ENCODE data around the gene EVC2. TPM values are rescaled to one million over a fixed set of nuclear protein-coding genes. Genes with fewer than 3 reads are reported as not detected.

EVC2 gene
- total RNA-seq, 1 donor from 2014 or later, result 0.54 TPM

GRCh38 chr4:5572114-5572513, 136.2 kb downstream of the EVC2 start:
- Mint-ChIP-seq H3K9me3 (peaks cover 5% of the 10 kb centered on the region), H3K4me3 (no peak overlapping the region), H3K4me1 (ENCODE audit: low read depth) (no peaks in the 10 kb centered on the region), H3K27ac (no peak overlapping the region), H3K36me3 (ENCODE audit: low read depth) (no peaks in the 10 kb centered on the region), H3K27me3 (ENCODE audit: insufficient read depth) (no peaks in the 10 kb centered on the region)
- intact Hi-C loops (cut with micrococcal nuclease), result no loop called here
- no peak for DNase-seq (ENCODE audit: low spot score)

DNA sequence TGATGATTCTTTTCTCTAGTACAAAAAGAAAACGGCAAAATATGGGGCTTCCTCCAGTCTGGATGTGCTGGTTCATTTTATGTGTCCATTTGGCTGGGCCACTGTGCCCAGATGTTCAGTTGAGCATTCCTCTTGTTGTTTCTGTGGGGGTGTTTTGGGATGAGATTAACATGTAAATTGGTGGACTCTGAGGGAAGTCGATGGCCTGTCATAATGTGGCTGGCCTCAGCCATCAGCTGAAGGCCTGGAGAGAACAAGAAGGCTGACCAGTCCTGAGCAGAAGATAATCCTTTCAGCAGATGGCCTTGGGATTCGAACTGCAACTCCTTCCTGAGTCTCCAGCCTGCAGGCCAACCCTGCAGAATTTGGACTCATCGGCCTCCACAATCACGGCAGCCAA, 136.7 kb downstream of the EVC2 start:
- no peak overlapping the region for H3K27ac Mint-ChIP-seq
- peaks cover 5% of the 10 kb centered on the region for H3K9me3 Mint-ChIP-seq
- DNase-seq (ENCODE audit: low spot score), result no peak
- H3K36me3 Mint-ChIP-seq (ENCODE audit: low read depth), result no peaks in the 10 kb centered on the region
- H3K4me3 Mint-ChIP-seq, result no peak overlapping the region
- H3K27me3 Mint-ChIP-seq (ENCODE audit: insufficient read depth), result no peaks in the 10 kb centered on the region
- intact Hi-C loops (cut with micrococcal nuclease), result no loop called here
- H3K4me1 Mint-ChIP-seq (ENCODE audit: low read depth), result no peaks in the 10 kb centered on the region

DNA sequence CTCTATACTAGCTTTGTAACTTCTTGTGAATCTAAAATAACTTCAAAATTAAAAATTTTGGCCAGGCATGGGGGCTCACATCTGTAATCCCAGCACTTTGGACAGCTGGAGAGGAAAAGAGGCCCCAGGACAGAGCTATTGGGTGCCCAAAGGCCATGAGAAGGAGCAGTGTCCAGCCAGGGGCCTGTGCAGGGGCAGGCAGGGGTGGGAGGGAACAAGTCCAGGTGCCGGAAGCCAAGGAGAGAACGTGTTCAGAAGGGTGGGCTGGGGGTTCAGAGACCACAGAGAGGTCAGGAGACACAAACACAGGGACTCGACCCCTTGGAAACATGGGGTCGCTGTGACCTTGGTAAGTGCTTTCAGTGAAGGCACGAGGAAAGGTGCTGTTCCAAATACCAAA, 138.9 kb downstream of the EVC2 start:
- Mint-ChIP-seq H3K9me3 (no peaks in the 10 kb centered on the region), H3K27ac (no peak overlapping the region), H3K27me3 (ENCODE audit: insufficient read depth) (no peaks in the 10 kb centered on the region), H3K4me1 (ENCODE audit: low read depth) (no peaks in the 10 kb centered on the region), H3K4me3 (no peak overlapping the region), H3K36me3 (ENCODE audit: low read depth) (no peaks in the 10 kb centered on the region)
- no peak for DNase-seq (ENCODE audit: low spot score)
- intact Hi-C loops (cut with micrococcal nuclease), result no loop called here

GRCh38 chr4:5568931-5569330, 139.4 kb downstream of the EVC2 start:
- H3K27ac Mint-ChIP-seq, result no peak overlapping the region
- no peaks in the 10 kb centered on the region for H3K4me1 Mint-ChIP-seq (ENCODE audit: low read depth)
- intact Hi-C loops (cut with micrococcal nuclease), result no loop called here
- no peaks in the 10 kb centered on the region for H3K9me3 Mint-ChIP-seq
- H3K4me3 Mint-ChIP-seq, result no peak overlapping the region
- no peaks in the 10 kb centered on the region for H3K27me3 Mint-ChIP-seq (ENCODE audit: insufficient read depth)
- H3K36me3 Mint-ChIP-seq (ENCODE audit: low read depth), result no peaks in the 10 kb centered on the region
- no peak for DNase-seq (ENCODE audit: low spot score)

GRCh38 chr4:5568336-5568735, 140.0 kb downstream of the EVC2 start:
- H3K4me3 Mint-ChIP-seq, result no peak overlapping the region
- H3K9me3 Mint-ChIP-seq, result no peaks in the 10 kb centered on the region
- H3K36me3 Mint-ChIP-seq (ENCODE audit: low read depth), result no peaks in the 10 kb centered on the region
- intact Hi-C loops (cut with micrococcal nuclease), result no loop called here
- DNase-seq (ENCODE audit: low spot score), result no peak
- H3K27me3 Mint-ChIP-seq (ENCODE audit: insufficient read depth), result no peaks in the 10 kb centered on the region
- H3K27ac Mint-ChIP-seq, result no peak overlapping the region
- no peaks in the 10 kb centered on the region for H3K4me1 Mint-ChIP-seq (ENCODE audit: low read depth)

GRCh38 chr4:5566991-5567390, 141.4 kb downstream of the EVC2 start:
- H3K27ac Mint-ChIP-seq, result no peak overlapping the region

DNA sequence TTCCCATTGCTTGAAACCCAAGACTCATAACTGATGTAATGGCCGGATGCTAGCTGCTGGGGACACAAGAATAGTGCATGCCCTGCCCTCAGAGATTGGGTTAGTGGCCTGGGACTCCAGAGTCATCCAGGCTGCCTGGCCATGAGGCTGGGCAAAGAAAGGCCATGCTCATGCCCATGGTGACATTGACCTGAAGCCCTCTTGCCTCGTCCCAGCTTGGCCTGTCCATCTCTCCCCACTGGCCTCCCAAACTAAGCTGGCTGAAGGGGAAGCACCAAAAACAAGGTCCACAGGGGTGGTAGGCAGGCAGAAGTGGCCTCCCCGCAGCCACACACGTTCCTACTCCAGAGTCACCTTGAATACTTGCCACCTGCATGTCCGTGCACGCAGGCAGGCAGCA, 141.8 kb downstream of the EVC2 start:
- no peaks in the 10 kb centered on the region for H3K36me3 Mint-ChIP-seq (ENCODE audit: low read depth)
- no peaks in the 10 kb centered on the region for H3K27me3 Mint-ChIP-seq (ENCODE audit: insufficient read depth)
- intact Hi-C loops (cut with micrococcal nuclease), result no loop called here
- H3K27ac Mint-ChIP-seq, result no peak overlapping the region
- no peak overlapping the region for H3K4me3 Mint-ChIP-seq
- no peaks in the 10 kb centered on the region for H3K4me1 Mint-ChIP-seq (ENCODE audit: low read depth)
- H3K9me3 Mint-ChIP-seq, result no peaks in the 10 kb centered on the region
- no peak for DNase-seq (ENCODE audit: low spot score)

More at GRCh38 chr4:5566991-5567390, 141.4 kb downstream of the EVC2 start:
- no peak for DNase-seq (ENCODE audit: low spot score)
- intact Hi-C loops (cut with micrococcal nuclease), result no loop called here
- Mint-ChIP-seq H3K4me1 (ENCODE audit: low read depth) (no peaks in the 10 kb centered on the region), H3K9me3 (no peaks in the 10 kb centered on the region), H3K36me3 (ENCODE audit: low read depth) (no peaks in the 10 kb centered on the region), H3K4me3 (no peak overlapping the region), H3K27me3 (ENCODE audit: insufficient read depth) (no peaks in the 10 kb centered on the region)

DNA sequence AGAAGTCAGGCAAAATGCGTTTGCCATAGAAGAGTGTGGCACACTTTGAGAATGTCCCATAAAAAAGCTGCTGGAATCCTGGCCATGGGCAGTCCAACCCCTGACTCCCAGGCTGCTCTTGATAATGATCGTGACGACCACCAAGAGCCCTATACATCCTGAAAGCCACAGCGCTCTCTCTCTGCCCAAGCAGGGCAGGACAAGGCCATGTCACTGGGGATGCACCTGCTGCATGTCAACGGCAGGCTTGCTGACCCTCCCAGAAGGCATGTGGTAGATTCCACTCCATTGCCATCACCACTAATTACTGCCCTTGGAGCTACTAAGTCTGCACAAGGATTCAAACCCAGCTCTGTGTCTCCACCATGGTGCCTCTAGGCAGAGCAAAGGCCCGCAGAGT, 144.5 kb downstream of the EVC2 start:
- H3K4me1 Mint-ChIP-seq (ENCODE audit: low read depth), result no peaks in the 10 kb centered on the region
- intact Hi-C loops (cut with micrococcal nuclease), result no loop called here
- H3K4me3 Mint-ChIP-seq, result no peak overlapping the region
- H3K27me3 Mint-ChIP-seq (ENCODE audit: insufficient read depth), result no peaks in the 10 kb centered on the region
- H3K9me3 Mint-ChIP-seq, result no peaks in the 10 kb centered on the region
- H3K36me3 Mint-ChIP-seq (ENCODE audit: low read depth), result no peaks in the 10 kb centered on the region
- H3K27ac Mint-ChIP-seq, result no peak overlapping the region
- DNase-seq (ENCODE audit: low spot score), result no peak

- intact Hi-C loops (cut with micrococcal nuclease), result no loop called here
Observed at GRCh38 chr4:5562476-5562875, 145.9 kb downstream of the EVC2 start.

DNA sequence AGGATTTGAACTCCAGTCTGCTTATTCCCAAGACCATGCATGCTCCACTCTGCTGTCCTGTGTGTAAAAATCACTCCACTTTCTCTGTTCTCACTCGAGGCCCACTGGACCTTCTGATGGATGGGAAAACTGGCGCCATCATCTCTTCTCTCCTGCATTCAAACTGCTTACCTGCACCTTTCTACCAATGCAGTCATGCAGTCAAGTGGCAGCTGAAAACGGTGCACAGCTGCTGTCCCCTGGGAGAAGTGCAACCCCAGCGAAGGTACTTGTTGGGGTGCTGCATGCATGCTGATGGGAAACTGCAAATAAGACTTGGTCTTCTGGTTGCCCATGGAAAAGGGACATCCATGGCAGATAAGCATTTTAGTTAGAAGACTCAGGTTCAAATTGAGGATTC, 147.1 kb downstream of the EVC2 start:
- Mint-ChIP-seq H3K27ac (no peak overlapping the region), H3K4me3 (no peak overlapping the region), H3K36me3 (ENCODE audit: low read depth) (no peaks in the 10 kb centered on the region), H3K27me3 (ENCODE audit: insufficient read depth) (no peaks in the 10 kb centered on the region), H3K9me3 (no peaks in the 10 kb centered on the region), H3K4me1 (ENCODE audit: low read depth) (no peaks in the 10 kb centered on the region)
- DNase-seq (ENCODE audit: low spot score), result no peak
- intact Hi-C loops (cut with micrococcal nuclease), result no loop called here

More at GRCh38 chr4:5562476-5562875, 145.9 kb downstream of the EVC2 start:
- no peak for DNase-seq (ENCODE audit: low spot score)
- Mint-ChIP-seq H3K27ac (no peak overlapping the region), H3K27me3 (ENCODE audit: insufficient read depth) (no peaks in the 10 kb centered on the region), H3K4me1 (ENCODE audit: low read depth) (no peaks in the 10 kb centered on the region), H3K36me3 (ENCODE audit: low read depth) (no peaks in the 10 kb centered on the region), H3K4me3 (no peak overlapping the region), H3K9me3 (no peaks in the 10 kb centered on the region)

GRCh38 chr4:5558502-5558901, 149.9 kb downstream of the EVC2 start:
- H3K27ac Mint-ChIP-seq, result no peak overlapping the region
- no peaks in the 10 kb centered on the region for H3K9me3 Mint-ChIP-seq
- no peak for DNase-seq (ENCODE audit: low spot score)
- intact Hi-C loops (cut with micrococcal nuclease), result no loop called here
- no peaks in the 10 kb centered on the region for H3K27me3 Mint-ChIP-seq (ENCODE audit: insufficient read depth)
- H3K36me3 Mint-ChIP-seq (ENCODE audit: low read depth), result no peaks in the 10 kb centered on the region
- no peak overlapping the region for H3K4me3 Mint-ChIP-seq
- no peaks in the 10 kb centered on the region for H3K4me1 Mint-ChIP-seq (ENCODE audit: low read depth)

DNA sequence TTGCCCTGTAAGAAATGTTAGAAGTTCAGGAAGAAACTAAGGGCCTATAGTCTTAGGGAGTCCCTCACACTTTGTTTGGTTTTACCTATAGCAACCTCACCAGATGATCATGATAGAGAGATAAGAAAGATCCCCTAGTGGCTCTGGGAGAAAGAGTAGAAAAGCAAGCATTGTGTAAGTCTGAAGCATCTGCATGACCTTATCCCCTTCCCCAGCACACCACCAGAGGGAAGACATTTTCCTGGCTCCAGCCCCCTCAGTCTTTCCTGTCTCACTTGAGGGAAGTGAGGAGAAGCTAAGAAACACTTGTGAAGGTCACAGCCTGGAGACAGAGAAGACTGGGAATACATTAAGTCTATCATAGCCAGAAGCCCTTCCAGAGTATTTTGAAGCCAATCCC, 154.0 kb downstream of the EVC2 start:
- H3K36me3 Mint-ChIP-seq (ENCODE audit: low read depth), result no peaks in the 10 kb centered on the region
- peaks cover 17% of the 10 kb centered on the region for H3K9me3 Mint-ChIP-seq
- H3K27ac Mint-ChIP-seq, result no peak overlapping the region
- DNase-seq (ENCODE audit: low spot score), result no peak
- no peaks in the 10 kb centered on the region for H3K4me1 Mint-ChIP-seq (ENCODE audit: low read depth)
- no peaks in the 10 kb centered on the region for H3K27me3 Mint-ChIP-seq (ENCODE audit: insufficient read depth)
- H3K4me3 Mint-ChIP-seq, result no peak overlapping the region
- intact Hi-C loops (cut with micrococcal nuclease), result no loop called here

- Mint-ChIP-seq H3K4me1 (ENCODE audit: low read depth) (no peaks in the 10 kb centered on the region), H3K27ac (no peak overlapping the region), H3K36me3 (ENCODE audit: low read depth) (no peaks in the 10 kb centered on the region), H3K4me3 (no peak overlapping the region), H3K9me3 (peaks cover 17% of the 10 kb centered on the region), H3K27me3 (ENCODE audit: insufficient read depth) (no peaks in the 10 kb centered on the region)
- intact Hi-C loops (cut with micrococcal nuclease), result no loop called here
- DNase-seq (ENCODE audit: low spot score), result no peak
Observed at GRCh38 chr4:5553801-5554200, 154.6 kb downstream of the EVC2 start.

DNA sequence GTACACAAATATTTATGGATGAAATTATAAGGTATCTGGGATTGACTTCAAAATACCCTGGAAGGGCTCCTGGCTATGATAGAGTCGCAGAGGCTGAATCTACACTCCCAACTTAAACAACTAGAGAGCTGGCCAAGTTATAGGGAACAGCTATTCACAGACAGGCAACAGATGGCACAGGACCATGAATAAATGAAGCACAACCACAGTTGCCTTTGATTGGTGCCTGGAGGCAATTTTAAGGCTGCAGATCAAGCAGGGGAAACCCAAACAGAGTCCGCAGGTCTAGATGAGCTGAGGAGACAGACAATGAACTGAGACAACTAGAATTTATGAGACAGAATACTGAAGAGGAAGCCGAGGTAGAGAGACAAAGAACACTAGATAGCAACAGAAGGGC, 155.9 kb downstream of the EVC2 start:
- Mint-ChIP-seq H3K4me3 (no peak overlapping the region), H3K36me3 (ENCODE audit: low read depth) (no peaks in the 10 kb centered on the region), H3K27me3 (ENCODE audit: insufficient read depth) (no peaks in the 10 kb centered on the region), H3K9me3 (peaks cover 17% of the 10 kb centered on the region), H3K4me1 (ENCODE audit: low read depth) (no peaks in the 10 kb centered on the region), H3K27ac (no peak overlapping the region)
- no peak for DNase-seq (ENCODE audit: low spot score)
- intact Hi-C loops (cut with micrococcal nuclease), result no loop called here
